ENCODE data around the gene LCP2. TPM values are rescaled to one million over a fixed set of nuclear protein-coding genes. Genes with fewer than 3 reads are reported as not detected.
A peak's percentile ranks its signal among the peaks of the same experiment; 100 is the strongest.

The LCP2 gene
- total and polyA plus RNA-seq, 7 experiments from 2014 or later = 189 to 414 (median 295) TPM

- peaks cover 48 to 85% (median 74%) of the 10 kb centered on the region in 7 donors for H3K4me1 Mint-ChIP-seq
- Histone ChIP-seq H3K4me3 (ENCODE audit: low read length) (no peak overlapping the region), H3K4me1 (ENCODE audit: control insufficient read depth in 2 of 2, insufficient read depth in 2 of 2, low read length in 2 of 2) (peaks cover 57 to 61% of the 10 kb centered on the region in 2 donors), H3K27ac (ENCODE audit: low read depth, low read length) (no peak overlapping the region), H3K36me3 (ENCODE audit: control insufficient read depth in 2 of 3, insufficient read depth in 3 of 3, low read length in 3 of 3) (peaks cover 0 to 13% (median 2%) of the 10 kb centered on the region in 3 experiments), H3K9me3 (ENCODE audit: control insufficient read depth in 2 of 3, low read length in 3 of 3) (no peaks in the 10 kb centered on the region), H3K27me3 (ENCODE audit: control insufficient read depth in 2 of 2, insufficient read depth in 2 of 2, low read length in 2 of 2) (no peaks in the 10 kb centered on the region)
- no peaks in the 10 kb centered on the region for H3K27me3 Mint-ChIP-seq
- peaks cover 0 to 2% (median 0%) of the 10 kb centered on the region in 11 donors for H3K9me3 Mint-ChIP-seq
- intact Hi-C loops (cut with micrococcal nuclease) = no loop called here
- DNase-seq = no peak
- ATAC-seq = no peak
- H3K4me3 Mint-ChIP-seq = peak overlapping the region; percentile 23 to 96 (median 72)
- peak overlapping the region in 8 of 9 donors; percentile 46 to 99 (median 92) for H3K27ac Mint-ChIP-seq
- ChIA-PET CTCF (interaction anchor here (2.4 to 18.6 kb wide), 3 partner anchors 27 to 38 kb away, joined by 17 to 430 read pairs (median 120); no protein-coding TSS in a partner anchor), POLR2A (interaction anchor here (0.7 to 39.5 kb wide), 6 partner anchors 4 to 40 kb away, joined by 4 to 1119 read pairs (median 213); partner anchors contain the start of gene LCP2)
- peaks cover 11 to 17% (median 16%) of the 10 kb centered on the region in 5 donors for H3K36me3 Mint-ChIP-seq
Observed at GRCh38 chr5:170301149-170301548, 3.6 kb upstream of the LCP2 start.

DNA sequence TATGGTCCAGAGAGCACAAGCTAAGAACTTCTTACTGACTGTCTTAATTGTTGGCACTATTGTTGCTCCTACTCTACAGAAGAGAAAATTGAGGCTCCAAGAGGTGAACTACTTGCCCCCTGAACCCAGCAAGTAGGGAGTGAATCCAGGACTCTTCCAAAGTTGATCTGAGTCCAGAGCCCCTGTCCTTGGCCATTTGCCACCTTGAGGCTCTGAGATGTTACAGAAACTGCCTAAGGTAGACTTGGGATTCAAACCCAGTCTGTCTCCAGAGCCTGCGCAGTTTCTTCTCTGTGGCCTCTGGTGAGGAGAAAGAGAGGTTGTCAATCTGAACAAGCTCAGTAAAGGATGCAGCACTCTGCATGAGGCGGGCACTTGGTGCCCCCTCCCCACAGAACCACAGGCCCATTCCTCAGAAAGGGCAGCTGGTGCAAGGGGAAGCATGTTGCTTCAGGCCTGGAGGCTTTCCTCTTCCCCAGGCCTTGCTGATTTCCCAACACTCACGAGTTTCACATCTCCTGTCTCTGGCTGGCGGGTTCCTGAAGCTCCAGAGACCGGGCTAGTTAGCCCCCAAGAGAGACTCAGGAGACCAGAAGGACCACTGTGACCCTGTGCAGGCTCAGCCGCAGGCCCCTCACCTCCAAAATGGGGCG lies 2.9 kb upstream of the LCP2 start:
- peaks cover 57 to 61% of the 10 kb centered on the region in 2 donors for H3K4me1 ChIP-seq (ENCODE audit: control insufficient read depth in 2 of 2, insufficient read depth in 2 of 2, low read length in 2 of 2)
- Mint-ChIP-seq H3K4me1 (peaks cover 52 to 78% (median 68%) of the 10 kb centered on the region in 7 donors), H3K27me3 (no peaks in the 10 kb centered on the region), H3K36me3 (peaks cover 17 to 22% (median 21%) of the 10 kb centered on the region in 5 donors), H3K4me3 (peak overlapping the region in 8 of 10 donors; percentile 7 to 96 (median 56)), H3K27ac (peak overlapping the region in 8 of 9 donors; percentile 73 to 99 (median 92)), H3K9me3 (peaks cover 0 to 2% (median 0%) of the 10 kb centered on the region in 11 donors)
- no peak for DNase-seq
- ATAC-seq = no peak
- no peak overlapping the region for H3K4me3 ChIP-seq (ENCODE audit: low read length)
- no peaks in the 10 kb centered on the region for H3K27me3 ChIP-seq (ENCODE audit: control insufficient read depth in 2 of 2, insufficient read depth in 2 of 2, low read length in 2 of 2)
- ChIA-PET CTCF (interaction anchor here (1.4 to 18.6 kb wide), 5 partner anchors 13 to 41 kb away, joined by 3 to 430 read pairs (median 17); no protein-coding TSS in a partner anchor), POLR2A (interaction anchor here (0.7 to 39.5 kb wide), 6 partner anchors 5 to 39 kb away, joined by 4 to 1119 read pairs (median 198); partner anchors contain the start of gene LCP2)
- peaks cover 0 to 13% (median 7%) of the 10 kb centered on the region in 3 experiments for H3K36me3 ChIP-seq (ENCODE audit: control insufficient read depth in 2 of 3, insufficient read depth in 3 of 3, low read length in 3 of 3)
- H3K9me3 ChIP-seq (ENCODE audit: control insufficient read depth in 2 of 3, low read length in 3 of 3) = no peaks in the 10 kb centered on the region
- H3K27ac ChIP-seq (ENCODE audit: low read depth, low read length) = no peak overlapping the region
- intact Hi-C loops (cut with micrococcal nuclease) = no loop called here

GRCh38 chr5:170296935-170297588 lies 515 bp downstream of the LCP2 start:
- no peaks in the 10 kb centered on the region for H3K9me3 ChIP-seq (ENCODE audit: control insufficient read depth in 2 of 3, low read length in 3 of 3)
- Mint-ChIP-seq H3K4me1 (peaks cover 52 to 72% (median 68%) of the 10 kb centered on the region in 7 donors), H3K36me3 (peaks cover 40 to 55% (median 53%) of the 10 kb centered on the region in 5 donors), H3K27me3 (no peaks in the 10 kb centered on the region), H3K9me3 (peaks cover 0 to 2% (median 0%) of the 10 kb centered on the region in 11 donors), H3K4me3 (peak overlapping the region; percentile 92 to 100 (median 98)), H3K27ac (peak overlapping the region; percentile 93 to 98 (median 95))
- H3K36me3 ChIP-seq (ENCODE audit: control insufficient read depth in 2 of 3, insufficient read depth in 3 of 3, low read length in 3 of 3) = peaks cover 10 to 35% (median 17%) of the 10 kb centered on the region in 3 experiments
- ATAC-seq = peak; percentile 31
- DNase-seq = no peak
- CTCF ChIA-PET = interaction anchor here (0.6 to 18.6 kb wide), 13 partner anchors 8 to 74 kb away, joined by 3 to 430 read pairs (median 4); no protein-coding TSS in a partner anchor
- peak overlapping the region; percentile 88 for H3K27ac ChIP-seq (ENCODE audit: low read depth, low read length)
- intact Hi-C loops (cut with micrococcal nuclease) = loop anchor here (1.0 to 2.0 kb wide), 9 partner anchors 9 to 70 kb away; no protein-coding TSS in a partner anchor
- no peaks in the 10 kb centered on the region for H3K27me3 ChIP-seq (ENCODE audit: control insufficient read depth in 2 of 2, insufficient read depth in 2 of 2, low read length in 2 of 2)
- POLR2A ChIA-PET = interaction anchor here (0.6 to 39.5 kb wide), 9 partner anchors 7 to 1902 kb away, joined by 3 to 1119 read pairs (median 31); partner anchors contain the start of gene LCP2
- H3K4me1 ChIP-seq (ENCODE audit: control insufficient read depth in 2 of 2, insufficient read depth in 2 of 2, low read length in 2 of 2) = peaks cover 56% of the 10 kb centered on the region in 2 donors
- peak overlapping the region; percentile 92 for H3K4me3 ChIP-seq (ENCODE audit: low read length)

DNA sequence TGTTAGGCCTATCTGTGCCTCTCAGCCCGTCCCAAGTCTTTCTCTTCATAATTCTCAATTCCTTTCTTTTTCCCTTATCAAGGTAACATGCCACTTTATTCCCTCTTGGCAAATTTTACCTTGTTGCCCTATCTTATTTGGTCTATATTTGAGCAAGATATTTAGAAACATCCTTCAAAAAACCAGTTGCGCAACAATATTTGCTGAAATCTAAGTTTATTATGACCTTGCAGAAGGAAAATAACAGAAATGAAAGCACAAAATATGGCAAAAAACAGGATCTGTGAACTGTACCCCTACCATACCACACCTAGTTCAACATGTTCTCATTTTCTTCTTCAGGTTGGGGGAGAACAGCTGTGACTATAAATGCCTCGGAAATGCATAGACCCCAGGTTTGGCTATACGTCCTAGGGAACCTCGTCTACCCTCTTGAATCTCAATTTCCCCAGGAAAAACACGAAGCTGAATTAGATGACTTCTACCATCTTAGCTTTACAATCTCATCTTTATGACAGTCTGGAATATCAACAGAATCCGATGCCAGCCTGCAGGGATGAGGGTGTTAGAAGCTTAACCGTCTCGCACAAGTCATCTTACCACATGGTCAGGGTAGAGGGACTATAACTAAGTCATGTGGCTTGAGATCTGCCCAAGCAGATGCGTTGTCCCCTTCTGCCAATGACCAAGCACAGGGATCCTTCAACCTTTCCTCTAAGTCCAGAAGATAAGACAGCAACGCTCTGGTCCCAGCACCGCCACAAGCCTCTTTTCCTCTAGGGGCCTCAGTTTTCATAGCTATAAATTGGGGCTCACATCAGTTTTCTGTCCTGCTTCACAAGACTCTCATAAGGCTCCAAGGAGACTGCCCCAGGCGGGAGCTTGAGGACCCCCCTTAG lies 1.3 kb downstream of the LCP2 start:
- peak overlapping the region; percentile 92 for H3K4me3 ChIP-seq (ENCODE audit: low read length)
- Mint-ChIP-seq H3K4me3 (peak overlapping the region; percentile 92 to 100 (median 98)), H3K4me1 (peaks cover 55 to 72% (median 68%) of the 10 kb centered on the region in 7 donors), H3K27ac (peak overlapping the region; percentile 93 to 98 (median 95)), H3K27me3 (no peaks in the 10 kb centered on the region), H3K9me3 (peaks cover 0 to 2% (median 0%) of the 10 kb centered on the region in 11 donors), H3K36me3 (peaks cover 46 to 63% (median 60%) of the 10 kb centered on the region in 5 donors)
- ChIA-PET CTCF (interaction anchor here (0.8 to 18.6 kb wide), 6 partner anchors 22 to 46 kb away, joined by 3 to 430 read pairs (median 48); no protein-coding TSS in a partner anchor), POLR2A (interaction anchor here (0.6 to 39.5 kb wide), 9 partner anchors 6 to 120 kb away, joined by 3 to 1119 read pairs (median 31); partner anchors contain the start of gene LCP2)
- H3K27me3 ChIP-seq (ENCODE audit: control insufficient read depth in 2 of 2, insufficient read depth in 2 of 2, low read length in 2 of 2) = no peaks in the 10 kb centered on the region
- H3K4me1 ChIP-seq (ENCODE audit: control insufficient read depth in 2 of 2, insufficient read depth in 2 of 2, low read length in 2 of 2) = peaks cover 56 to 59% of the 10 kb centered on the region in 2 donors
- no peaks in the 10 kb centered on the region for H3K9me3 ChIP-seq (ENCODE audit: control insufficient read depth in 2 of 3, low read length in 3 of 3)
- H3K36me3 ChIP-seq (ENCODE audit: control insufficient read depth in 2 of 3, insufficient read depth in 3 of 3, low read length in 3 of 3) = peaks cover 16 to 43% (median 22%) of the 10 kb centered on the region in 3 experiments
- no peak for DNase-seq
- intact Hi-C loops (cut with micrococcal nuclease) = loop anchor here in 1 of 2 donors (1.0 to 2.0 kb wide), 3 partner anchors 8 to 69 kb away; no protein-coding TSS in a partner anchor
- ATAC-seq = peak; percentile 11
- H3K27ac ChIP-seq (ENCODE audit: low read depth, low read length) = peak overlapping the region; percentile 88

DNA sequence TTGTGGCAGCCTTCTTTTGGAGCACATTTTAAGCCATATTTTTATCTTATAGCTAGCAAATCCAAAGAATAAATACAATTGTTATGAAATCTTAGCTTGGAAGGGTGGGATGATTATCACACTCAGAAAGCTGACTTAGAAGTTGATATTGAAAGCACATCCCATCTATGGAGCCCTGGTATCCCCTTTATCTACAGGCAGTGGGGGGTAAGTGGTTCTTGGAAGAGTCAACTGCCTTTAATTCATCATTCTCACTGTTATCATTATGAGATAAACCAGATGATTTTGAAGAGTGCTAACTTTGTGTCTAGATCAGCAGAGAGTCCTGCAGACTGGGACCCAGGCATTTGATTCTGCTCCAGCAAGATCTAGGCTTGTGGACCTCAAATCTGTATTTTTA lies 3.0 kb downstream of the LCP2 start:
- DNase-seq (no peak), ATAC-seq (no peak)
- no peaks in the 10 kb centered on the region for H3K9me3 Mint-ChIP-seq
- ChIA-PET POLR2A (interaction anchor here (0.5 to 39.5 kb wide), 8 partner anchors 5 to 48 kb away, joined by 3 to 1119 read pairs (median 63); partner anchors contain the start of gene LCP2), CTCF (interaction anchor here (1.4 to 18.6 kb wide), 4 partner anchors 9 to 44 kb away, joined by 5 to 430 read pairs (median 106); no protein-coding TSS in a partner anchor)
- no peaks in the 10 kb centered on the region for H3K27me3 Mint-ChIP-seq
- Histone ChIP-seq H3K36me3 (ENCODE audit: control insufficient read depth in 2 of 3, insufficient read depth in 3 of 3, low read length in 3 of 3) (peaks cover 29 to 60% (median 32%) of the 10 kb centered on the region in 3 experiments), H3K27me3 (ENCODE audit: control insufficient read depth in 2 of 2, insufficient read depth in 2 of 2, low read length in 2 of 2) (no peaks in the 10 kb centered on the region), H3K4me1 (ENCODE audit: control insufficient read depth in 2 of 2, insufficient read depth in 2 of 2, low read length in 2 of 2) (peaks cover 56 to 66% of the 10 kb centered on the region in 2 donors), H3K4me3 (ENCODE audit: low read length) (peak overlapping the region; percentile 92), H3K27ac (ENCODE audit: low read depth, low read length) (peak overlapping the region; percentile 88), H3K9me3 (ENCODE audit: control insufficient read depth in 2 of 3, low read length in 3 of 3) (no peaks in the 10 kb centered on the region)
- peak overlapping the region; percentile 92 to 100 (median 98) for H3K4me3 Mint-ChIP-seq
- H3K36me3 Mint-ChIP-seq = peaks cover 56 to 80% (median 73%) of the 10 kb centered on the region in 5 donors
- H3K27ac Mint-ChIP-seq = peak overlapping the region; percentile 77 to 98 (median 95)
- H3K4me1 Mint-ChIP-seq = peaks cover 61 to 73% (median 71%) of the 10 kb centered on the region in 7 donors
- intact Hi-C loops (cut with micrococcal nuclease) = no loop called here
